ENCODE data around the gene SAFB2. TPM values are rescaled to one million over a fixed set of nuclear protein-coding genes. Genes with fewer than 3 reads are reported as not detected.

Gene SAFB2
- total RNA-seq, 1 donor from 2014 or later = 53.3 TPM

- Mint-ChIP-seq H3K4me1 (peaks cover 14% of the 10 kb centered on the region), H3K9me3 (no peaks in the 10 kb centered on the region), H3K4me3 (no peak overlapping the region), H3K27ac (peak overlapping the region; percentile 29), H3K27me3 (ENCODE audit: insufficient read depth, low read depth) (no peaks in the 10 kb centered on the region), H3K36me3 (peaks cover 35% of the 10 kb centered on the region)
- Histone ChIP-seq H3K4me3 (no peak overlapping the region), H2AFZ (replicated peaks) (no peak overlapping the region), H3K9ac (no peak overlapping the region), H3K36me3 (no peaks in the 10 kb centered on the region), H3K27ac (no peak overlapping the region), H3F3A (ENCODE audit: low read depth) (no peaks in the 10 kb centered on the region), H4K20me1 (ENCODE audit: low read depth) (peaks cover 4% of the 10 kb centered on the region), H3K4me2 (no peak overlapping the region), H3K4me1 (no peaks in the 10 kb centered on the region), H3K9me3 (ENCODE audit: low read depth) (no peaks in the 10 kb centered on the region), H3K27me3 (no peaks in the 10 kb centered on the region), H3K79me2 (ENCODE audit: low read depth) (no peaks in the 10 kb centered on the region)
- TF ChIP-seq EZH2phosphoT487 (IDR thresholded peaks at IDR 0.05) (no peak), EZH2 (IDR thresholded peaks at IDR 0.05) (no peak)
- TF ChIP-seq, protein P1, sequence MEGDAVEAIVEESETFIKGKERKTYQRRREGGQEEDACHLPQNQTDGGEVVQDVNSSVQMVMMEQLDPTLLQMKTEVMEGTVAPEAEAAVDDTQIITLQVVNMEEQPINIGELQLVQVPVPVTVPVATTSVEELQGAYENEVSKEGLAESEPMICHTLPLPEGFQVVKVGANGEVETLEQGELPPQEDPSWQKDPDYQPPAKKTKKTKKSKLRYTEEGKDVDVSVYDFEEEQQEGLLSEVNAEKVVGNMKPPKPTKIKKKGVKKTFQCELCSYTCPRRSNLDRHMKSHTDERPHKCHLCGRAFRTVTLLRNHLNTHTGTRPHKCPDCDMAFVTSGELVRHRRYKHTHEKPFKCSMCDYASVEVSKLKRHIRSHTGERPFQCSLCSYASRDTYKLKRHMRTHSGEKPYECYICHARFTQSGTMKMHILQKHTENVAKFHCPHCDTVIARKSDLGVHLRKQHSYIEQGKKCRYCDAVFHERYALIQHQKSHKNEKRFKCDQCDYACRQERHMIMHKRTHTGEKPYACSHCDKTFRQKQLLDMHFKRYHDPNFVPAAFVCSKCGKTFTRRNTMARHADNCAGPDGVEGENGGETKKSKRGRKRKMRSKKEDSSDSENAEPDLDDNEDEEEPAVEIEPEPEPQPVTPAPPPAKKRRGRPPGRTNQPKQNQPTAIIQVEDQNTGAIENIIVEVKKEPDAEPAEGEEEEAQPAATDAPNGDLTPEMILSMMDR (IDR thresholded peaks at IDR 0.05) = no peak
- no peak for DNase-seq (ENCODE audit: low spot score)
Observed at GRCh38 chr19:5592531-5593342, 29.8 kb downstream of the SAFB2 start.

DNA sequence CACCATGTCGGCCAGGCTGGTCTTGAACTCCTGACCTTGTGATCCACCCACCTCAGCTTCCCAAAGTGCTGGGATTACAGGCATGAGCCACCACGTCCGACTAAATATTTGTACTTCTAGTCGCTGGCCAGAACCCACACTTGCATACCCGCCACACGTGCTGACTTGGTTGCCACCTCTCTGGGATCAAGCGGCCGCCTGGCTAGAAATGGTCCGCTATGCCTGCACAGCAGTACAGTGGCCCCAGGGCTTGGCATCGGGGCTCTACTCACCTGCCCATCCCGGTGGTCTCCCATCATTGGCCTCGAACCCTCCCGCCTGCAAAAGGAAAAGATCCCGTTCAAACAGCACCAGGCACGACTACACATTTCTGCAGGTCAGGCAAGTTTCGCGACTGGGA is 31.1 kb downstream of the SAFB2 start:
- peaks cover 36% of the 10 kb centered on the region for H3K36me3 Mint-ChIP-seq
- TF ChIP-seq, protein P1 (IDR thresholded peaks at IDR 0.05) = no peak
- no peak for TF ChIP-seq EZH2 (IDR thresholded peaks at IDR 0.05)
- no peak for TF ChIP-seq EZH2phosphoT487 (IDR thresholded peaks at IDR 0.05)
- H3K27me3 Mint-ChIP-seq (ENCODE audit: insufficient read depth, low read depth) = no peaks in the 10 kb centered on the region
- no peaks in the 10 kb centered on the region for H3K9me3 Mint-ChIP-seq
- no peak overlapping the region for H3K9ac ChIP-seq
- H3K27ac Mint-ChIP-seq = no peak overlapping the region
- H3K4me3 Mint-ChIP-seq = no peak overlapping the region
- peaks cover 4% of the 10 kb centered on the region for H3K4me1 ChIP-seq
- H3K4me2 ChIP-seq = no peak overlapping the region
- H3K36me3 ChIP-seq = no peaks in the 10 kb centered on the region
- H3K27me3 ChIP-seq = no peaks in the 10 kb centered on the region
- no peak overlapping the region for H2AFZ ChIP-seq (replicated peaks)
- H3K4me3 ChIP-seq = no peak overlapping the region
- H4K20me1 ChIP-seq (ENCODE audit: low read depth) = peaks cover 4% of the 10 kb centered on the region
- DNase-seq (ENCODE audit: low spot score) = no peak
- H3K9me3 ChIP-seq (ENCODE audit: low read depth) = no peaks in the 10 kb centered on the region
- H3K4me1 Mint-ChIP-seq = peaks cover 18% of the 10 kb centered on the region
- H3K27ac ChIP-seq = no peak overlapping the region
- H3K79me2 ChIP-seq (ENCODE audit: low read depth) = no peaks in the 10 kb centered on the region
- H3F3A ChIP-seq (ENCODE audit: low read depth) = peaks cover 4% of the 10 kb centered on the region

- no peak overlapping the region for H3K4me3 Mint-ChIP-seq
- H3K27me3 Mint-ChIP-seq (ENCODE audit: insufficient read depth, low read depth) = no peaks in the 10 kb centered on the region
- H4K20me1 ChIP-seq (ENCODE audit: low read depth) = peaks cover 10% of the 10 kb centered on the region
- H3F3A ChIP-seq (ENCODE audit: low read depth) = peaks cover 10% of the 10 kb centered on the region
- no peak for TF ChIP-seq EZH2 (IDR thresholded peaks at IDR 0.05)
- TF ChIP-seq EZH2phosphoT487 (IDR thresholded peaks at IDR 0.05) = no peak
- TF ChIP-seq, protein P1 (IDR thresholded peaks at IDR 0.05) = no peak
- H3K9me3 ChIP-seq (ENCODE audit: low read depth) = no peaks in the 10 kb centered on the region
- H2AFZ ChIP-seq (replicated peaks) = no peak overlapping the region
- H3K4me3 ChIP-seq = no peak overlapping the region
- H3K36me3 ChIP-seq = no peaks in the 10 kb centered on the region
- no peaks in the 10 kb centered on the region for H3K9me3 Mint-ChIP-seq
- no peaks in the 10 kb centered on the region for H3K79me2 ChIP-seq (ENCODE audit: low read depth)
- H3K36me3 Mint-ChIP-seq = peaks cover 35% of the 10 kb centered on the region
- H3K4me1 ChIP-seq = peaks cover 10% of the 10 kb centered on the region
- no peaks in the 10 kb centered on the region for H3K27me3 ChIP-seq
- H3K4me1 Mint-ChIP-seq = peaks cover 23% of the 10 kb centered on the region
- H3K4me2 ChIP-seq = no peak overlapping the region
- H3K27ac Mint-ChIP-seq = no peak overlapping the region
- DNase-seq (ENCODE audit: low spot score) = no peak
- no peak overlapping the region for H3K9ac ChIP-seq
- H3K27ac ChIP-seq = no peak overlapping the region
Observed at GRCh38 chr19:5590865-5591154, 31.8 kb downstream of the SAFB2 start.
